CD14-positive monocyte (primary cell): ENCODE measurements around the gene CDC14B. TPM values are rescaled to one million over a fixed set of nuclear protein-coding genes. Genes with fewer than 3 reads are reported as not detected.

Experiments used
- DNase-seq, 3 donors: peaks; one replicate each; pipeline ENCODE4 v3.0.0-alpha.2; 2011 to 2022
- H2AFZ ChIP-seq: 2 replicates; pipeline ENCODE4 v1.6.0; 2012; ENCODE audit warnings: mild to moderate bottlenecking, low read depth, low read length, inconsistent platforms; ENCODE audit not compliant: insufficient read depth, poor library complexity, severe bottlenecking
- H3K27ac ChIP-seq, 2 donors: 1 replicate in 1 of 2; 2 replicates in 1 of 2; pipeline ENCODE4 v1.5.1; 2012 to 2013; ENCODE audit warnings: low read length in 2 of 2, control low read depth in 1 of 2, inconsistent platforms in 1 of 2, low read depth in 1 of 2, mild to moderate bottlenecking in 1 of 2
- H3K27me3 ChIP-seq, 2 donors: one replicate each; pipeline versions ENCODE4 v1.6.0 to v1.6.1; 2011 to 2013; ENCODE audit warnings: low read length in 2 of 2; ENCODE audit not compliant: control insufficient read depth in 2 of 2, insufficient read depth in 2 of 2
- H3K36me3 ChIP-seq, 2 donors: replicated peaks in 1 of 2; 1 replicate in 1 of 2; 2 replicates in 1 of 2; pipeline versions ENCODE4 v1.5.1 to v1.6.1; 2012 to 2013; ENCODE audit warnings: low read length in 2 of 2, control low read depth in 1 of 2, inconsistent platforms in 1 of 2, mild to moderate bottlenecking in 1 of 2; ENCODE audit not compliant: insufficient read depth in 2 of 2, control insufficient read depth in 1 of 2
- H3K4me1 ChIP-seq, 2 donors: 1 replicate in 1 of 2; 2 replicates in 1 of 2; pipeline versions ENCODE4 v1.5.1 to v1.6.1; 2012 to 2013; ENCODE audit warnings: low read length in 2 of 2, control low read depth in 1 of 2, inconsistent platforms in 1 of 2, mild to moderate bottlenecking in 1 of 2, moderate library complexity in 1 of 2; ENCODE audit not compliant: insufficient read depth in 2 of 2, control insufficient read depth in 1 of 2
- H3K4me2 ChIP-seq: replicated peaks from 2 replicates; pipeline ENCODE3; 2012; ENCODE audit warnings: low read length, moderate library complexity, mild to moderate bottlenecking; ENCODE audit not compliant: poor library complexity, severe bottlenecking; ENCODE audit errors: extremely low read depth
- H3K4me3 ChIP-seq, 3 experiments: fragments of 200-600 bp in 1 of 3; sonication (generic) in 1 of 3; replicated peaks in 1 of 3; 1 replicate in 2 of 3; 2 replicates in 1 of 3; pipeline ENCODE4 v1.5.1; 2011 to 2013; ENCODE audit warnings: low read length in 3 of 3, mild to moderate bottlenecking in 3 of 3, control low read depth in 2 of 3, low read depth in 2 of 3, inconsistent platforms in 1 of 3, moderate library complexity in 1 of 3
- H3K79me2 ChIP-seq: 2 replicates; pipeline ENCODE4 v1.6.0; 2012; ENCODE audit warnings: mild to moderate bottlenecking, control low read depth, inconsistent platforms, low read length, moderate library complexity; ENCODE audit not compliant: insufficient read depth
- H3K9ac ChIP-seq: 2 replicates; pipeline ENCODE4 v1.6.0; 2017; ENCODE audit warnings: low read length, mild to moderate bottlenecking; ENCODE audit not compliant: insufficient read depth, poor library complexity, severe bottlenecking
- H3K9me3 ChIP-seq, 2 donors: replicated peaks in 1 of 2; 1 replicate in 1 of 2; 2 replicates in 1 of 2; pipeline versions ENCODE4 v1.5.1 to v1.6.1; 2012 to 2013; ENCODE audit warnings: low read length in 2 of 2, control low read depth in 1 of 2; ENCODE audit not compliant: control insufficient read depth in 1 of 2, insufficient read depth in 1 of 2
- H4K20me1 ChIP-seq: 2 replicates; pipeline ENCODE4 v1.6.0; 2012; ENCODE audit warnings: mild to moderate bottlenecking, low read length, control low read depth, moderate library complexity; ENCODE audit not compliant: insufficient read depth
- H3K27ac Mint-ChIP-seq, 7 donors: one replicate each; pipeline ENCODE4 v1.8.0; 2020; ENCODE audit warnings: mild to moderate bottlenecking in 7 of 7, mixed read lengths in 7 of 7, moderate library complexity in 6 of 7, inconsistent platforms in 2 of 7
- H3K27me3 Mint-ChIP-seq, 3 donors: one replicate each; pipeline ENCODE4 v1.8.0; 2021 to 2022; ENCODE audit warnings: low read depth in 3 of 3, mild to moderate bottlenecking in 3 of 3, mixed read lengths in 3 of 3, moderate library complexity in 3 of 3, inconsistent platforms in 1 of 3
- H3K36me3 Mint-ChIP-seq, 2 donors: one replicate each; pipeline ENCODE4 v1.8.0; 2020; ENCODE audit warnings: mixed read lengths in 2 of 2, inconsistent platforms in 1 of 2, mild to moderate bottlenecking in 1 of 2
- H3K4me1 Mint-ChIP-seq: one replicate; pipeline ENCODE4 v1.8.0; 2020; ENCODE audit warnings: mild to moderate bottlenecking, mixed read lengths
- H3K4me3 Mint-ChIP-seq, 2 donors: one replicate each; pipeline ENCODE4 v1.8.0; 2020; ENCODE audit warnings: mild to moderate bottlenecking in 2 of 2, mixed read lengths in 2 of 2, moderate library complexity in 1 of 2
- H3K9me3 Mint-ChIP-seq, 7 donors: one replicate each; pipeline ENCODE4 v1.8.0; 2020 to 2022; ENCODE audit warnings: mixed read lengths in 7 of 7, mild to moderate bottlenecking in 6 of 7, moderate library complexity in 6 of 7, inconsistent platforms in 2 of 7
- WGBS: methylation state at CpG from one replicate; pipeline ENCODE4 v1.1.5; 2013; ENCODE audit warnings: missing lambda C conversion rate; ENCODE audit not compliant: insufficient coverage; 5-methylcytosine and 5-hydroxymethylcytosine counted together
- intact Hi-C, 2 donors: fragments of 100-400 bp; cut with micrococcal nuclease; formaldehyde crosslinking; loops; one replicate each; pipeline versions ENCODE4 v1.15.0 to v1.15.1; 2023
- polyA plus RNA-seq, 3 donors: library from polyadenylated mRNA; depleted of rRNA in 1 of 3; unstranded in 2 of 3; stranded (reverse) in 1 of 3; fragments of 300-500 nt in 2 of 3; fragments of >200 nt in 1 of 3; fragmentation: Illumina TruSeq in 2 of 3; gene quantifications; 1 replicate in 2 of 3; 2 replicates in 1 of 3; pipeline ENCODE4 v1.2.3, GENCODE V29; 2012 to 2021
- TF ChIP-seq, protein P1 (sequence below): fragments of 200-600 bp; IDR thresholded peaks from one replicate; pipeline ENCODE4 v1.8.0; 2022; ENCODE audit warnings: antibody characterized with exemption, mild to moderate bottlenecking

CDC14B gene
- polyA plus RNA-seq, 3 donors, result 0.03 to 0.47 (median 0.44) TPM

DNA sequence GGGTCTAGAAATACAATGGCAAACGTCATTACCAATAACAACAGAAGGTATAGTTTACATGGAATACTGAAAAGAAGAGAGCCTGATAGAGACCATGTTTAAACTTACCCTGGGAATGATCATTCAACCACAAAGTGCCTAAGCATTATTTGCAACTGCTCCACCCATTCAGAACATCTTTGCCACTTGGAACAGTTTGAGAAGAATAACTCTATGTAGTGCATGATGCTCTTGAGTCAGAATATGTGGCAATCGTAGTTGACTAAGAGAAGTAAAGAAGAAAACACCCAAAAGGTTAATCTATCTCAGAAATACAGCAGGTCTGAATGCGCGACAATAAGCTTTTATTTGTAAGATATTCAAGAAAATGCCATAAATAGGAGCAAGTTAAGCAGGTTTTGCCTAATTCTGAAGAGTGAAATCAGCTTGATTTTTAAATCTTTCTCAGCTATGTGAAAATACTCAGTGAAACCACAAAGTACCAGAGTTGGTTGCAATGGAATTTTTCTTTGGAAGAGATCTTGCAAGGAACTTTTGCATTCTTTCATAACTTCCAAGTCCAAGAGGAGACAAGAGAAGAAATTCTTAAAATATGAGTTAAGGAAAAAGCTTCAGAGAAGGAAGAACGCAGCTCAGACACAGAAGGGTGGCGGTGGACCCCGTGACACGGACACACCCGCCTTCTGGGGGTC lies 105.4 kb downstream of the CDC14B start:
- H3K27me3 Mint-ChIP-seq, result peaks cover 0 to 3% (median 1%) of the 10 kb centered on the region in 3 donors
- Histone ChIP-seq H3K27ac (no peak overlapping the region), H3K27me3 (no peaks in the 10 kb centered on the region), H2AFZ (no peak overlapping the region), H3K4me3 (no peak overlapping the region), H3K4me1 (no peaks in the 10 kb centered on the region), H3K4me2 (no peak overlapping the region), H4K20me1 (no peaks in the 10 kb centered on the region), H3K9me3 (no peaks in the 10 kb centered on the region), H3K9ac (no peak overlapping the region), H3K36me3 (no peaks in the 10 kb centered on the region), H3K79me2 (no peaks in the 10 kb centered on the region)
- peaks cover 0 to 3% (median 0%) of the 10 kb centered on the region in 7 donors for H3K9me3 Mint-ChIP-seq
- DNase-seq, result no peak
- 93% methylated on average over 5 of the region's 9 CpGs for WGBS
- intact Hi-C loops, result no loop called here
- H3K27ac Mint-ChIP-seq, result no peak overlapping the region
- no peak overlapping the region for H3K4me3 Mint-ChIP-seq
- TF ChIP-seq, protein P1, sequence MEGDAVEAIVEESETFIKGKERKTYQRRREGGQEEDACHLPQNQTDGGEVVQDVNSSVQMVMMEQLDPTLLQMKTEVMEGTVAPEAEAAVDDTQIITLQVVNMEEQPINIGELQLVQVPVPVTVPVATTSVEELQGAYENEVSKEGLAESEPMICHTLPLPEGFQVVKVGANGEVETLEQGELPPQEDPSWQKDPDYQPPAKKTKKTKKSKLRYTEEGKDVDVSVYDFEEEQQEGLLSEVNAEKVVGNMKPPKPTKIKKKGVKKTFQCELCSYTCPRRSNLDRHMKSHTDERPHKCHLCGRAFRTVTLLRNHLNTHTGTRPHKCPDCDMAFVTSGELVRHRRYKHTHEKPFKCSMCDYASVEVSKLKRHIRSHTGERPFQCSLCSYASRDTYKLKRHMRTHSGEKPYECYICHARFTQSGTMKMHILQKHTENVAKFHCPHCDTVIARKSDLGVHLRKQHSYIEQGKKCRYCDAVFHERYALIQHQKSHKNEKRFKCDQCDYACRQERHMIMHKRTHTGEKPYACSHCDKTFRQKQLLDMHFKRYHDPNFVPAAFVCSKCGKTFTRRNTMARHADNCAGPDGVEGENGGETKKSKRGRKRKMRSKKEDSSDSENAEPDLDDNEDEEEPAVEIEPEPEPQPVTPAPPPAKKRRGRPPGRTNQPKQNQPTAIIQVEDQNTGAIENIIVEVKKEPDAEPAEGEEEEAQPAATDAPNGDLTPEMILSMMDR, result no peak
- H3K4me1 Mint-ChIP-seq, result peaks cover 2% of the 10 kb centered on the region
- H3K36me3 Mint-ChIP-seq, result no peaks in the 10 kb centered on the region

DNA sequence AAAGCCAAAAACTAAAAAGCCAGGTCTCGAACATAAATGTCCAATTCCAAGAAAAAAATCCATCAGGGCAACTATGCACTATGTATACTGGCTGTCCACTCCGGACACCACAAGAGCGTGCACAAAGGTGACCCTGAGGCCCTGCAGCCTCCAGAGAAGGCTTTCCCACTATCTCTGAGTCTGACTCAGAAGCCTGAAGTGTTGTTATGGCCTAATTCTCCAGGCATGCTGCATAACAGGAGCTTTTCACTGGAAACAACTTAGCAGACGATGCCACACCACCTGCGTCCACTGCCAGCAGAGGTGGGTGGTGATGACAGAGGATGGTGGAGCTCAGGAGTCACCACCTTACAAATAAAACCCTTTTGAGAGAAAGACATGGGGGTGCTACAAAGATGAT lies 106.0 kb downstream of the CDC14B start:
- Histone ChIP-seq H3K27ac (no peak overlapping the region), H3K4me2 (no peak overlapping the region), H3K4me3 (no peak overlapping the region), H3K79me2 (no peaks in the 10 kb centered on the region), H3K9me3 (no peaks in the 10 kb centered on the region), H2AFZ (no peak overlapping the region), H3K27me3 (no peaks in the 10 kb centered on the region), H3K4me1 (no peaks in the 10 kb centered on the region), H3K36me3 (no peaks in the 10 kb centered on the region), H4K20me1 (no peaks in the 10 kb centered on the region), H3K9ac (no peak overlapping the region)
- TF ChIP-seq, protein P1, result no peak
- Mint-ChIP-seq H3K4me3 (no peak overlapping the region), H3K27me3 (peaks cover 0 to 5% (median 1%) of the 10 kb centered on the region in 3 donors), H3K9me3 (peaks cover 0 to 3% (median 0%) of the 10 kb centered on the region in 7 donors), H3K4me1 (peaks cover 2% of the 10 kb centered on the region), H3K36me3 (no peaks in the 10 kb centered on the region), H3K27ac (no peak overlapping the region)
- WGBS, result 88% methylated on average over 2 of the region's 5 CpGs
- intact Hi-C loops, result no loop called here
- no peak for DNase-seq
